Activated naive CD8-positive, alpha-beta T cell treated with anti-CD3 and anti-CD28 coated beads, Interleukin-2, amount 50 U/mL, for 16 hours (primary cell): ENCODE results near the gene RAD17.
"Not testable (repeated sequence)": the region's sequence is repeated elsewhere in the genome, so short reads cannot be mapped to it uniquely, and the experiment has no call there.

ENCODE experiments used
- DNase-seq: peaks from one replicate; pipeline ENCODE4 v3.0.0-alpha.2; 2020; ENCODE audit warnings: low read depth, low spot score

The RAD17 gene, protein sequence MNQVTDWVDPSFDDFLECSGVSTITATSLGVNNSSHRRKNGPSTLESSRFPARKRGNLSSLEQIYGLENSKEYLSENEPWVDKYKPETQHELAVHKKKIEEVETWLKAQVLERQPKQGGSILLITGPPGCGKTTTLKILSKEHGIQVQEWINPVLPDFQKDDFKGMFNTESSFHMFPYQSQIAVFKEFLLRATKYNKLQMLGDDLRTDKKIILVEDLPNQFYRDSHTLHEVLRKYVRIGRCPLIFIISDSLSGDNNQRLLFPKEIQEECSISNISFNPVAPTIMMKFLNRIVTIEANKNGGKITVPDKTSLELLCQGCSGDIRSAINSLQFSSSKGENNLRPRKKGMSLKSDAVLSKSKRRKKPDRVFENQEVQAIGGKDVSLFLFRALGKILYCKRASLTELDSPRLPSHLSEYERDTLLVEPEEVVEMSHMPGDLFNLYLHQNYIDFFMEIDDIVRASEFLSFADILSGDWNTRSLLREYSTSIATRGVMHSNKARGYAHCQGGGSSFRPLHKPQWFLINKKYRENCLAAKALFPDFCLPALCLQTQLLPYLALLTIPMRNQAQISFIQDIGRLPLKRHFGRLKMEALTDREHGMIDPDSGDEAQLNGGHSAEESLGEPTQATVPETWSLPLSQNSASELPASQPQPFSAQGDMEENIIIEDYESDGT

DNA sequence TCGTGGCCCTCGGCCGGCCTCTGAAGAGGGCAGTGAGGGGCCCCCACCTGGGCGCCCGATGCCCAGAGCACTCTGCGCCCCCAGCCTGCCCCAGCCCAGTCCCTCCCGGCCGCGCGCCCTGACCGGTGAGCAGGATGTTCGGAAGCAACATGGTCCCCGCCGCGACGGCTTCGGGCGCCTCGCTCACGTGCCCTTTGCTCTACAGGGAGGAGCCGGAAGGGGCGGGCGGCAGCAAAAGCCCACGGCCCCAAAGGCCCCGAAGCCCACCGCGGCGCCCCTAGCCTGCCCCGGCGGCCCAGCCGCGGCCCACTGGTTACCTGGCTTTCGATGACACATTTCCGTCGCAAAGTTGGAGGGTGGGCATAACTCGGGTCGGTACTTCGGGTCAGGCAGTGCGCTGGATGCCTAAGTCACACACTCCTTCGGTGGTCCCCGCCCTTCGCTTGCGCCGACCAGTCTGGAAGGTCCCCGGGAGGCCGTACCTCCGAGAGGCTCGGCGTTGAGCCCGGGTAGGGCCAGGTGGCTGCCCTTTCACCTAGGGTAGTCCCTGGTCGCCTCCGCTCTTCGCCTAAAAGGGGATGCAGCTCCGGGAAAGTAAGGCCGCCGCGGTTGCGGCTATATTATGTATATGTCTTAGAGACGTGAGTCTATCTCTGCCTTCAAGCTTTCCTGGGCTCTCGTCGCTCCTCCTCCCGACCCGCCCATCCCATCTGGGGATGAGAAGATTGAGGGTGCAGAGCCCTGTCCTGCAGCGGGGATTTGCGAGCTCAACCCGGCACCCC lies at the start of gene RAD17, which contains the start of the genes AK6 and TAF9:
Gene RAD17, plus strand, starts transcription at position 479 of the 782 bp plus-strand sequence. CDS start 2,391 bp downstream, outside the sequence.
Gene AK6, minus strand, starts transcription at position 181 of the 782 bp plus-strand sequence. Its CDS starts 30 bp downstream, at position 151.
Gene TAF9, minus strand, starts transcription at position 181 of the 782 bp plus-strand sequence. CDS start 3,783 bp downstream, outside the sequence.
- DNase-seq = peak; percentile 87

DNA sequence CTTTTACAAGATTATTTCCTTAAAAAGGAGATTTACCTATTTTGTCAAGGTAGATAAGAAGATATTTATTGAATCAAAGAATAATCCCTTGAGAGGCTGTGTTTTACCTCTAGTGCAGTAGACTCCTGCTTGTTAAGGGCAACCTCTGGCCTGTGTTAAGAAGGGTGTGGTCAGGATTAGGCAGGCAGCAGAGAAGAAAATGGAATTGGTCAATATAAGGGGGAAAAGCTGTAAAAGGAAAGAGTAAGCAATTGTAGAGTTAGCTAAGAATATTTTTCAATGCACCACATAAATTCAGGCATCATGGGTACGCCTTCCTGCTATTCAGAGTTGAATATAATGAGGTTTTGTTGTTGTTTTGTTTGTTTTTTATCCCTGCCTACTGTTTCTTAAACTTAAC lies 43.3 kb upstream of the RAD17 start:
- no peak for DNase-seq

DNA sequence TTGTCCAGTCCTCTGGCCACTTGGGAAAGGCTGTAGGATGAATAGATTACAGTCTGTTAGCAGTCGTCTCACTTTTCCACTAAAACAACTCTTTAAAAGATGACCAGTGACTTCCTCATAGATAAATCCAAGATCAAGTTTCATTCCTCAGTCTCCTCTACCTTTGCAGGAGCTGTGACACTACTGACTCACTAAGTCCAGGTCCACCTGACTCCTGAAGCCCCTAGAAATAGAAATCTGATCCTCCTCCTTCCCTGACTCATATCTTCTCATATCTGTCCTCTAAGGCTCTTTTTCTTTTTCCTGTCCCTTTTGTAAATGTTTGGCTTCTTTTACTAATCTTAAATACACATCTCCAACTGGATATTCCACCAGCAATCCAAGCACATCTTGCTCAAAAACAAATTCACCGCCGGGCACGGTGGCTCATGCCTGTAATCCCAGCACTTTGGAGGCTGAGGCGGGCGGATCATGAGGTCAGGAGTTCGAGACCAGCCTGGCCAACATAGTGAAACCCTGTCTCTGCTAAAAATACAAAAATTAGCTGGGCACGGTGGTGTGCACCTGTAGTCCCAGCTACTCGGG lies 39.6 kb upstream of the RAD17 start:
- no peak for DNase-seq

DNA sequence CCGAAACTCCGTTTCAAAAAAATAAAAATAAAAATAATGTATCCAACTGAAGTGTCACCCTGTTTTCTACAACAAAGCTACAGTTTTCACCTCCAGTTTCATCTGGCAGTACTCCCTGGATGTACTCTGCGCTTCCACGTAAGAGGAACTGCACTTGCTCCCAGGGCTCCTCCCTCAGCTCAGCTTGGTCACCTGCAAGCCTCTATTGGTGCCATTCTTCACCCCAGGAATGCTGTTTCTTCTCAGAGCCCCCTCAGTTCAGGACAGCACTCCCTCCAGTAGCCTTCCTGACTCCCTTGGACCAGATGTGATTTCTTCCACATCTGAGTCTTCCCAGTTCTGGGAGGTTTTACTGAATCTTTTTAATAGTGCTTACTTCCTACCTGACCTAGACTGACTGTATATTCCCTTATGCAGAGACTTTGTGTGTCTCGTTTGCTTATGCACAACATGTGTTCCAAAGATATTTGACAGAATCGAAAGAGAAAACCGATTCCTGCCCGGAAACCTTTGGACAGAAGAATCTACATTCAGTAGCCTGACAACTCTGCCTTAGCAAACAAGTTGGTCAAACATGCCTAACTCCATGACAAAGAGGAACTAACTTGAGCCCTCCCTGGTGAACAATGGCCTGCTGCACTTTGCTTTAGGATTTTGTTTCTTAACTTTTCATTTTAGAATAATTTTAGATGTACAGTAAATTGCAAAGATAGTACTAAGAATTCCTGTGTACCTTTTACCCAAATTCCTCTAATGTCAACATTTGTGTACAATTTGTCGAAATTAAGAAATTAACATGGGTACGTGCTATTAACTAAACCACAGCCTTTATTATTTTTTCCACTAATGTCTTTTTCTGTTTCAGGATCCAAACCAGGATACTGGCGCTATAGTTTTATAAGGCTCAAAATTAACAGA lies 37.8 kb upstream of the RAD17 start:
- DNase-seq = no peak

DNA sequence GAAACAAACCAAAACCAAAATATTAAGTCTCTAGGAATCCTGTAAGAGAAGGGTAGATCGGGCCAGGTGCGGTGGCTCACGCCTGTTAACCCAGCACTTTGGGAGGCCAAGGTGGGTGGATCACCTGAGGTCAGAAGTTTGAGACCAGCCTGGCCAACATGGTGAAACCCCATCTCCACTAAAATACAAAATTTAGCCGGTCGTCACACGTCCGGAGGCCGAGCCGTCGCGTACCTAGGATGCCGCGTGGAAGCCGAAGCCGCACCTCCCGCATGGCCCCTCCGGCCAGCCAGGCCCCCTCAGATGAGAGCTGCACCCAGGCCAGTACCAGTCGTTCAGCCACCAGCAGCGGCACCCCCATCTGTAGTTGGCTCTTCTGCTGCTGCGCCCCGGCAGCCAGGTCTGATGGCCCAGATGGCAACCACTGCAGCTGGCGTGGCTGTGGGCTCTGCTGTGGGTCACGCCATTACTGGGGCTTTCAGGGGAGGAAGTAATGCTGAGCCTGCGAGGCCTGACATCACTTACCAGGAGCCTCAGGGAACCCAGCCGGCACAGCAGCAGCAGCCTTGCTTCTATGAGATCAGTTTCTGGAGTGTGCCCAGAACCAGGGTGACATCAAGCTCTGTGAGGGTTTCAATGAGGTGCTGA lies 35.8 kb upstream of the RAD17 start:
- DNase-seq = not testable (repeated sequence)

DNA sequence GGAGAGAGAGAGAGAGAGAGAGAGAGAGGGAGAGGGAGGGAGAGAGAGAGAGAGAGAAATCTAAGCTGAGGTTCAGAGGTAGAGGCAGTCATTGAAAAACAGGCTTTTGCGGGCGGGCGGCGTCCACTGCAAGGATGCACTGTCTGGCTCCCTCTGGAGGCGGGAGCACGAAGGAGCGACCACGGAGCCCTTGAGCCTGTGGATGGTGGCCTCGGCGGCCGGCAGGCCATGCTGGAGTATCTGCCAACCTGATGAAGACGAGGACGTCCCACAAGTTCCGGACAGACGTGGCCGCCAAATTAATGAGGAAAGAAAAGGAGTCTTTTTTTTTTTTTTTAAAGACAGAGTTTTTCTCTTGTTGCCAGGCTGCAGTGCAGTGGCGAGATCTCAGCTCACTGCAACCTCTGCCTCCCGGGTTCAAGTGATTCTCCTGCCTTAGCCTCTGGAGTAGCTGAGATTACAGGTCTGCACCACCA lies 34.8 kb upstream of the RAD17 start:
- DNase-seq = peak; percentile 43

DNA sequence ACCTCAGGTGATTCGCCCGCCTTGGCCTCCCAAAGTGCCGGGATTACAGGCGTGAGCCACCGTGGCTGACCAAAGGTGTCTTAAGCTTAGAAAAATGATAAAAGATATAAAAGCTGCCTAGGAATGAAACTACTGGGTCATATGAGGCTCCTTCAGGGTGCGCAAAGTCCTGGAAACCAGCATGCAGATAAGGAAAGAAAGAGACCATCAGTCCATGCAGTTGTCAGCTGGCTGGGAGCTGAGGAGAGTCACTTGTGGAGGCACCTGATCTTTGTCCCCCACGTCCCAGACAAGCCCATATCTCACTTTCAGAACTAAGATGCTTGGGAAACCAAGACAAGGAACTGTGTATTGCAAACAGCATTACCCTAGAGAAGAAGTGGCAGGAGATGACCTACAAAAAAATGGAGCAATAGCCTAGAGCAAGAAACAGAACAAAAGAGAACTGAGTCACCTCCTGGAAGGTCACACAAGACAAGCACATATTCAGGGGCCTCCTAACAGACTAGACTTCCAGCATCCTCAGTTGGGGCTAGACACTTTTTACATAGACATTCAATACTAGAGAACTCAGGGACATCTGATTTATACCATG lies 34.2 kb upstream of the RAD17 start:
- no peak for DNase-seq

DNA sequence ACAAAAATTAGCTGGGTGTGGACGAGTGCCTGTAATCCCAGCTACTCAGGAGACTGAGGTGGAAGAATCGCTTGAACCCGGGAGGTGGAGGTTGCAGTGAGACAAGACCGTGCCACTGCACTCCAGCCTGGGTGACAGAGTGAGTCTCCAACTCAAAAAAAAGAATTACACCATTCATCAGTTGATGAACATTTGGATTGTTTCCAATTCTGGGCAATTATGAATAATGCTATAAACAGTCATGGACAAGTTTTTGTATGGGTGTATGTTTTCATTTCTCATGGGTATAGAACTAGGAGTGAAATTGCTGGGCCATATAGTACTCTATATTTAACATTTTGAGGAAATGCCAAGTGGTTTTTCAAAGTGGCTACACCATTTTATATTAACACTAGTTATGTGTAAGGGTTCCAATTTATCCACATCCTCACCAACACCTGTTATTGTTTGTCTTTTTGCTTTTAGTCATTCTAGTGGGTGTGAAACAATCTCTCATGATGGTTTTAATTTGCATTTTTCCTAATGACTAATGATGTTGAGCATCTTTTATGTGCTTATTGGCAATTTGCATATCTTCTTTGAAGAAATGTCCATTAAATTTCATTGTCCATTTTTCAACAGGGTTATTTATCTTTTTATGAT lies 28.0 kb upstream of the RAD17 start:
- no peak for DNase-seq

DNA sequence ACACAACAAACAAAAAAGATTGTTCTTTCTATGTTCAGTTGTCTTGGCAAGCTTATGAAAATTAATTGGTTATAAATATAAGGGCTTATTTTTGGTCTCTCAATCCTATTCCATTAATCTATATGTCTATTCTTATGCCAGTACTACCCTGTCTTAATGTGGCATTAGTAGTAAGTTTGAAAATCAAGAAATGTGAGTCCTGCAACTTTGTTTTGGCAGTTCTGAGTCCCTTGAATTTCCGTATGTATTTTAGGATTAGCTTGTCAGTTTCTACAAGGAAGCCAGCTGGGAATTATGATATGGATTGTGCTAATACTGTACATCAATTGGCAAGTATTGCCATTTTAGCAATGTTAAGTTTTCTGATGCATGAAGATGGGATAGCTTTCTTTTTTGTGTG lies 26.5 kb upstream of the RAD17 start:
- no peak for DNase-seq

DNA sequence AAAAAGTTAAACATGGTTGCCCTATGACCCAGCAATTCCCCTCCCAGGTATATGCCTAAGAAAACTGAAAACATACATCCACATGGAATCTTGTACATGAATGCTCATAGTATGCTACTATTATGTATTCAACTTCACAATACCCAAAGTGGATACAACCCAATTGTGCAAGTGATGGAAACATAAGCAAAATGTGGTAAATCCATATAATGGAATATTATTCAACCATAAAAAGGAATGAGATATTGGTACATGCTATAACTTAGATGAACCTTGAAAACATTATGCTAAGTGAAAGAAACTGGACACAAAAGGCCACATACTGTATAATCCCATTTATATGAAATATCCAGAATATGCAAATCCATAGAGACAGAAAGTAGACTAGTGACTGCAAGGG lies 19.0 kb upstream of the RAD17 start:
- DNase-seq = no peak

DNA sequence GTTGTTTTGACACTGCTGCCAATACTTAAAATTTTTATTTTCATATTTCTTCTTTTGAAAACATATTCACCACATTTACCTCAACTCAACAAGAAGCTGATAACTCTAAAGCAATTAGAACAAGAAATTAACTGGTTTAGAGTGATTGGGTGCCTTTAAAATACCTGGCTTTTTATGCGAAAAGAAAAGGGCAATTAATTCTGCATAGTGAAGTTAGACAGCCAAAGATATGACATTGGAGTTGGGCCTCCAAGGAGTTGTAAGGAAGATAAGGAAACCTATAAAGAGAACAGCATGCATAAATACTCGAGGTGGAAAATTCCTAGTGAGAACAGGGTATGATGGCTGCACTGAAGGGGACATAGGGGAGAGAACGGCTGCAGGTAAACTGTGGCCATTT lies 9.9 kb upstream of the RAD17 start:
- no peak for DNase-seq

DNA sequence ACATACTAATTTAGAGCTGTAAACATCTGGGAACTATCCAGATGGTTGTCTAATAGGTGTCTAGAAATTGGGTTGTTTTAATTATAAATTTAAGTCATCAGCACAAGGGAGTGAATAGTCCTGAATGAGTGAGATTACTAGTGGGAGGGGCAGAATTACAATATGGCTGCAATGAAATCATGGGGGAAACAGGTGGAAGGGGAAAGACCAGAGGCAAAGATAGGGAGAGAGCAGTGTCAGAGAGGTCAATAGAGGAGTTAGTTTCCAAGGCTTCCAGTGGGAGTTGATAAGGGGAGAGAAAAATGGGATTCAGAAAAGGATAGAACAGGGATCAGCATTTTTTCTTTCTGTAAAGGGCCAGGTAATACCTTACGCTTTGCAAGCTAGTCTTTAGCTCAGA lies 9.2 kb upstream of the RAD17 start:
- no peak for DNase-seq

DNA sequence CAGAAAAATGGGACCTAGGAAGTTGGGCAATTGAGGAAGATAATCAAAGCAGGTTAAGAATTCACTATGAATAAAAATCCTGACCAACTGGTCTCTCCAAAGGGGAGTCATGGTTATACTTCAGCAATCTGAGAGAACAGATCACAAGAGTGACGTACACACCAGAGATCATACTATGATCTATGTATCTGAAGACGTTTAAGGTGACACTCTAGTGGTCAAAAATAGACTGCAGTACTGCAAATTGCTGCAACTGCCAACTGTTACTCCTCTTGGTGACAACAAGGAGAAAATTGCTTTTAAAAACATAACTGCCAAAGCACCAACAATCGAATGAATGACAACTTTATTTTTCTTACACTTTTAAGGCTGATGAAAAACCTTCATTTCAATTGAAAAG lies 5.2 kb upstream of the RAD17 start:
- no peak for DNase-seq

DNA sequence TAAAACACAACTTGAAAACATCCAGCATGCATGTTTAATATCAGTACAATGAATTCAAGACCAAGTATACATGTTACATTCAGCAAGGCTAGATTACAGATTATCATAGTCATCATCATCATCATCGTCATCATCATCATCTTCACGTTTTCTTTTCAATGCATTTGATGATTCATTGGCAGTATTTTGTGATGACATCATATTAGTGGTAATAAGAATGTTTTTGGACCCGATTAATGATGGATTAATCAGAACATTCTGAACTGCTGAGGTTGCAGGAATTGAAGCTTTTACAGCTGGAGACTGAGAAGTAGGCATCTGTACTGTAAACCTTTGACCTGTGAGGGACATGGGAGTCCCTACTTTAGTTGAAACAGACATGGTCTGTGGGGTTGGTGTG lies 4.8 kb upstream of the RAD17 start:
- DNase-seq = no peak

DNA sequence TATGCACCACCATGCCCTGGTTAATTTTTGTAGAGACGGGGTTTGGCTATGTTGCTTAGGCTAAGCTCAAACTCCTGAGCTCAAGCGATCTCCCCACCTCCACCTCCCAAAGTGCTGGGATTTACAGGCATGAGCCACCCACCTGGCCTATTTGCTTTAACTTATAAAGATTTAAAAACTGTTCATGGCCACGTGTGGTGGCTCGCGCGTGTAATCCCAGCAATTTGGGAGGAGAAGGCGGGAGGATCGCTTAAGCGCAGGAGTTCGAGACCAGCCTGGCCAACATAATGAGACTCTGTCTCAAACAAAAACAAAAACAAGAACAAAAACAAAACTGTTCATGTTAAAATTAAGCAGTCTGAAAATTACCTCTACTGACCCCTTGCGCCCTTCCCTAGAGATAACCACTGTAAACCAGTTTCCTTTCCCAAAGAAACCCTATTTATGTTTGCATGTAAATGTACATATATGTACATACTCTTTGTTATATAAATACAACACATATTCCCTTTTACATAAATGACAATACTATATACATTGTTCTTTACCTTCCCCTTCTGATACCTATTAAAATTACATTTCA lies 1.8 kb upstream of the RAD17 start:
- no peak for DNase-seq

DNA sequence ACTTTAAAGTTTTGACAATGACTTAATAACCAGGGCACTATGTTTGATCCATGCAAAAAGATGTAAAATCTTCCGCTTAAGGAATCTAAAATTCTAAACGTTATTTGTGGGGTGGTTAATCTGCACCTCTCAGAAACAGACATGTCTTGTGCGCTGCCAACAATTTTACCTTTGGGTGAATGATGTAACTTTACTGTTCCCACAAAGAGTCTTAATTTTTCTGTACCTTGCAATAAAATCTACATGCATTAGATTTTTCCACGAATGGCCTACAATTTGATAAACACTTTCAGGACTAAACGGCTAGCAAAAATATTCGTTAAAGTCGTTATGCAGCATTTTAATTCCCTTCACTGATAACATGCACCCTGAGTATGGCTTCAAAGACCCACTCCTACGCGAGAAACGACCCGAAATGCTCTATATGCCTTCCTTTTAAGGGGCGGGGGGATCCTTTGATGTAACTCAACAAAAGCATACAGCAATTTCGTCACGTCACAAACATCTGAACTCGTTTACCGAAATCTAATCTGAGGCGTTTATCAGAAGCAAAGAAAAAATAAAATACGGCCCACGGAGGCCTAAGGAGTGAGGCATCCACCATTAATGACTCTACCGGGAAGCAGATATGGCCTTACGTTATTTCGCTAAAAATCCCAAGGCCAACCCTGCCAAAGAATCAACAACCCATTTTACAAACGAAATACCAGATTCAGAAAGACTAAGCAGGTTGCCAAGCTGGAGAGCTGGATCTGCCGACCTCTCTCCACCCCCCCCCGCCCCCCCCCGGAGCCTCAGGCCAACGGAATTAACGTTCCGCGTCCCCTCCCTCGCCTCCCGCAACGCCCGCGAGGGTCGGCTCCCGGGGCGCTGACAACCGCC lies 919 bp upstream of the RAD17 start:
- peak; percentile 7 for DNase-seq

DNA sequence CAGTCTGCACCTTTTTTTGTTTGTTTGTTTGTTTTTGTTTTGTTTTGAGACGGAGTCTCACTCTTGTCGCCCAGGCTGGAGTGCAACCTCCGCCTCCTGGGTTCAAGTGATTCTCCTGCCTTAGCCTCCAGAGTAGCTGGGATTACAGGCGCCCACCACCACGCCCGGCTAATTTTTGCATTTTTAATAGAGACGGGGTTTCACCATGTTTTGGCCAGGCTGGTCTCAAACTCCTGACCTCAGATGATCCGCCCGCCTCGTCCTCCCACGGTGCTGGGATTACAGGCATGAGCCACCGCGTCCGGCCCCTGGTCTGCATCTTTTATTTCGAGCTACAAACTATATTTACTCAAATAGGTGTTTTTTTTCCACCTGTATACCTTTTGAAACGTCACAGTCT lies 717 bp downstream of the RAD17 start:
- DNase-seq = not testable (repeated sequence)

DNA sequence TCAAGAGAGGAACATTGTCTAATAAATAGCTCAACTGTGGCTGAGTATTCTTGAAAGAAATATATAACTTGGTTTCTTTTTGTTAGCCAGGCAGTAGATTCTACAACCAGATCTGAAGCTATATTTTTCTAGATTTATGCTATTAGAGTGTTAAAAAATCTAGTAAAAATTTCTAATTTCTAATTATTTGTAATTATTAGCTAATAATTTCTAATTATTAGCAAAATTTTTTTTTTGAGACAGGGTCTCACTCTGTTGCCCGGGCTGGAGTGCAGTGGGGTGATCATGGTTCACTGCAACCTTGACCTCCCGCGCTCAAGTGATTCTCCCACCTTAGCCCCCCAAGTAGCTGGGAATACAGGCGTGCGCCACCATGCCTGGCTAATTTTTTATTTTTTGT lies 2.8 kb downstream of the RAD17 start:
- DNase-seq = no peak
